Measurements from ENCODE around the gene PPP2R5A. TPM values are rescaled to one million over a fixed set of nuclear protein-coding genes. Genes with fewer than 3 reads are reported as not detected.

PPP2R5A gene
- polyA plus RNA-seq, 3 donors, result 28.1 to 38.4 (median 31.1) TPM

GRCh38 chr1:212286556-212287131 is 1.4 kb downstream of the PPP2R5A start:
- H3K4me3 Mint-ChIP-seq, result peak overlapping the region; percentile 97 to 100
- no peaks in the 10 kb centered on the region for H3K9me3 Mint-ChIP-seq
- peaks cover 4 to 9% of the 10 kb centered on the region in 2 donors for H3K36me3 Mint-ChIP-seq
- Histone ChIP-seq H3K4me3 (replicated peaks in 1 of 3; ENCODE audit: low read depth in 2 of 3, low read length in 3 of 3) (peak overlapping the region; percentile 79 to 99 (median 85)), H3K27me3 (ENCODE audit: control insufficient read depth in 2 of 2, insufficient read depth in 2 of 2, low read length in 2 of 2) (no peaks in the 10 kb centered on the region), H3K4me2 (replicated peaks; ENCODE audit: extremely low read depth, low read length, poor library complexity, severe bottlenecking) (peak overlapping the region; percentile 89), H2AFZ (ENCODE audit: insufficient read depth, low read depth, low read length, poor library complexity, severe bottlenecking) (peak overlapping the region; percentile 88), H3K79me2 (ENCODE audit: insufficient read depth, low read length) (peaks cover 64% of the 10 kb centered on the region), H3K36me3 (replicated peaks in 1 of 2; ENCODE audit: control insufficient read depth in 1 of 2, insufficient read depth in 2 of 2, low read length in 2 of 2) (no peaks in the 10 kb centered on the region), H4K20me1 (ENCODE audit: insufficient read depth, low read length) (peaks cover 55% of the 10 kb centered on the region), H3K27ac (ENCODE audit: low read depth in 1 of 2, low read length in 2 of 2) (peak overlapping the region; percentile 85 to 99), H3K9me3 (replicated peaks in 1 of 2; ENCODE audit: control insufficient read depth in 1 of 2, insufficient read depth in 1 of 2, low read length in 2 of 2) (no peaks in the 10 kb centered on the region), H3K9ac (ENCODE audit: insufficient read depth, low read length, poor library complexity, severe bottlenecking) (peak overlapping the region; percentile 96), H3K4me1 (ENCODE audit: control insufficient read depth in 1 of 2, insufficient read depth in 2 of 2, low read length in 2 of 2) (peaks cover 49 to 63% of the 10 kb centered on the region in 2 donors)
- peaks cover 53% of the 10 kb centered on the region for H3K4me1 Mint-ChIP-seq
- DNase-seq, result peak in 1 of 3 donors; percentile 13
- H3K27me3 Mint-ChIP-seq (ENCODE audit: low read depth in 3 of 3), result peaks cover 0 to 3% (median 0%) of the 10 kb centered on the region in 3 donors
- intact Hi-C loops (cut with micrococcal nuclease), result loop anchor here (5.0 to 10.0 kb wide), 3 partner anchors 49 to 219 kb away; no protein-coding TSS in a partner anchor
- no peak for TF ChIP-seq CTCF (IDR thresholded peaks at IDR 0.05)
- H3K27ac Mint-ChIP-seq, result peak overlapping the region; percentile 88 to 98 (median 95)
- under 1% methylated on average over 13 of the region's 17 CpGs for WGBS (ENCODE audit: insufficient coverage)

- Histone ChIP-seq H3K4me1 (ENCODE audit: control insufficient read depth in 1 of 2, insufficient read depth in 2 of 2, low read length in 2 of 2) (peaks cover 56 to 67% of the 10 kb centered on the region in 2 donors), H3K27ac (ENCODE audit: low read depth in 1 of 2, low read length in 2 of 2) (peak overlapping the region in 1 of 2 donors; percentile 99)
- peaks cover 0 to 3% (median 0%) of the 10 kb centered on the region in 3 donors for H3K27me3 Mint-ChIP-seq (ENCODE audit: low read depth in 3 of 3)
These were observed 2.2 kb downstream of the PPP2R5A start for GRCh38 chr1:212287261-212287895.

More at GRCh38 chr1:212287261-212287895, 2.2 kb downstream of the PPP2R5A start:
- no peak for DNase-seq
- Histone ChIP-seq H3K9me3 (replicated peaks in 1 of 2; ENCODE audit: control insufficient read depth in 1 of 2, insufficient read depth in 1 of 2, low read length in 2 of 2) (no peaks in the 10 kb centered on the region), H3K4me3 (replicated peaks in 1 of 3; ENCODE audit: low read depth in 2 of 3, low read length in 3 of 3) (peak overlapping the region; percentile 79 to 99 (median 85)), H3K9ac (ENCODE audit: insufficient read depth, low read length, poor library complexity, severe bottlenecking) (peak overlapping the region; percentile 96), H3K27me3 (ENCODE audit: control insufficient read depth in 2 of 2, insufficient read depth in 2 of 2, low read length in 2 of 2) (no peaks in the 10 kb centered on the region), H3K36me3 (replicated peaks in 1 of 2; ENCODE audit: control insufficient read depth in 1 of 2, insufficient read depth in 2 of 2, low read length in 2 of 2) (no peaks in the 10 kb centered on the region), H4K20me1 (ENCODE audit: insufficient read depth, low read length) (peaks cover 62% of the 10 kb centered on the region), H3K4me2 (replicated peaks; ENCODE audit: extremely low read depth, low read length, poor library complexity, severe bottlenecking) (peak overlapping the region; percentile 89), H2AFZ (ENCODE audit: insufficient read depth, low read depth, low read length, poor library complexity, severe bottlenecking) (no peak overlapping the region), H3K79me2 (ENCODE audit: insufficient read depth, low read length) (peaks cover 72% of the 10 kb centered on the region)
- H3K4me1 Mint-ChIP-seq, result peaks cover 56% of the 10 kb centered on the region
- no peak for TF ChIP-seq CTCF (IDR thresholded peaks at IDR 0.05)
- H3K27ac Mint-ChIP-seq, result peak overlapping the region in 5 of 7 donors; percentile 20 to 97 (median 95)
- H3K9me3 Mint-ChIP-seq, result no peaks in the 10 kb centered on the region
- intact Hi-C loops (cut with micrococcal nuclease), result loop anchor here (5.0 to 10.0 kb wide), 3 partner anchors 50 to 220 kb away; no protein-coding TSS in a partner anchor
- H3K36me3 Mint-ChIP-seq, result peaks cover 8 to 9% of the 10 kb centered on the region in 2 donors
- WGBS (ENCODE audit: insufficient coverage), result no CpG with 5 or more reads among the region's 3 CpGs
- peak overlapping the region; percentile 97 to 100 for H3K4me3 Mint-ChIP-seq
